Ascending aorta (tissue), 2 donors: ENCODE data around the gene UBE2QL1. TPM values are rescaled to one million over a fixed set of nuclear protein-coding genes. Genes with fewer than 3 reads are reported as not detected.

Source experiments
- DNase-seq, 2 donors: peaks; one replicate each; pipeline ENCODE4 v3.0.0-alpha.2; 2019; ENCODE audit warnings: low spot score in 2 of 2
- H3K27ac ChIP-seq, 2 donors: fragments of 200-600 bp; sonication (generic); one replicate each; pipeline ENCODE4 v1.5.1; 2016 to 2017; ENCODE audit warnings: mild to moderate bottlenecking in 1 of 2
- H3K27me3 ChIP-seq: fragments of 200-600 bp; sonication (generic); one replicate; pipeline ENCODE4 v1.5.1; 2017
- H3K36me3 ChIP-seq, 2 donors: fragments of 200-600 bp; sonication (generic); one replicate each; pipeline ENCODE4 v1.5.1; 2016
- H3K4me1 ChIP-seq, 2 donors: fragments of 200-600 bp; sonication (generic); one replicate each; pipeline ENCODE4 v1.5.1; 2016 to 2017; ENCODE audit warnings: mild to moderate bottlenecking in 1 of 2
- H3K4me3 ChIP-seq, 2 donors: fragments of 200-600 bp; sonication (generic); one replicate each; pipeline ENCODE4 v1.5.1; 2016 to 2017; ENCODE audit warnings: mild to moderate bottlenecking in 1 of 2
- H3K9me3 ChIP-seq, 2 donors: fragments of 200-600 bp; sonication (generic); one replicate each; pipeline ENCODE4 v1.5.1; 2016
- CTCF ChIP-seq, 3 experiments: fragments of 200-600 bp in 2 of 3; fragments of 450-650 bp in 1 of 3; sonication (generic) in 2 of 3; IDR thresholded peaks; one replicate each; pipeline ENCODE4 v1.5.1; 2016 to 2019; ENCODE audit warnings: antibody characterized with exemption in 3 of 3, mild to moderate bottlenecking in 1 of 3, moderate library complexity in 1 of 3
- intact Hi-C: fragments of 100-400 bp; cut with DNase I; formaldehyde crosslinking; loops from one replicate; pipeline ENCODE4 v1.15.1; 2023
- total RNA-seq: library from RNA; depleted of rRNA; stranded (reverse); fragments of >200 nt; gene quantifications from one replicate; pipeline ENCODE4 v1.1.0, GENCODE V29; 2016

Gene UBE2QL1
- total RNA-seq, 1 donor from 2014 or later: 0.85 TPM

GRCh38 chr5:6404129-6404528 is 44.5 kb upstream of the UBE2QL1 start:
- intact Hi-C loops: no loop called here
- no peaks in the 10 kb centered on the region for H3K27me3 ChIP-seq
- DNase-seq: no peak
- no peak for TF ChIP-seq CTCF (IDR thresholded peaks at IDR 0.05)
- no peak overlapping the region for H3K4me3 ChIP-seq
- no peak overlapping the region for H3K27ac ChIP-seq
- no peaks in the 10 kb centered on the region for H3K4me1 ChIP-seq
- no peaks in the 10 kb centered on the region for H3K9me3 ChIP-seq
- H3K36me3 ChIP-seq: no peaks in the 10 kb centered on the region

GRCh38 chr5:6405591-6405990 is 43.1 kb upstream of the UBE2QL1 start:
- H3K4me3 ChIP-seq: no peak overlapping the region
- no peak for TF ChIP-seq CTCF (IDR thresholded peaks at IDR 0.05)
- no peaks in the 10 kb centered on the region for H3K9me3 ChIP-seq
- intact Hi-C loops: no loop called here
- no peaks in the 10 kb centered on the region for H3K36me3 ChIP-seq
- no peaks in the 10 kb centered on the region for H3K4me1 ChIP-seq
- H3K27ac ChIP-seq: no peak overlapping the region
- no peaks in the 10 kb centered on the region for H3K27me3 ChIP-seq
- DNase-seq: no peak

- Histone ChIP-seq H3K9me3 (no peaks in the 10 kb centered on the region), H3K4me3 (no peak overlapping the region), H3K4me1 (no peaks in the 10 kb centered on the region), H3K27me3 (no peaks in the 10 kb centered on the region), H3K27ac (no peak overlapping the region), H3K36me3 (no peaks in the 10 kb centered on the region)
- no peak for TF ChIP-seq CTCF (IDR thresholded peaks at IDR 0.05)
- intact Hi-C loops: no loop called here
- DNase-seq: no peak
Observed at GRCh38 chr5:6407558-6408259, 41.0 kb upstream of the UBE2QL1 start.

GRCh38 chr5:6408260-6408596 is 40.4 kb upstream of the UBE2QL1 start:
- no peak overlapping the region for H3K27ac ChIP-seq
- H3K9me3 ChIP-seq: no peaks in the 10 kb centered on the region
- TF ChIP-seq CTCF (IDR thresholded peaks at IDR 0.05): no peak
- no peaks in the 10 kb centered on the region for H3K36me3 ChIP-seq
- no peak overlapping the region for H3K4me3 ChIP-seq
- intact Hi-C loops: no loop called here
- peak in 1 of 2 donors; percentile 25 for DNase-seq
- H3K4me1 ChIP-seq: no peaks in the 10 kb centered on the region
- no peaks in the 10 kb centered on the region for H3K27me3 ChIP-seq

- no peaks in the 10 kb centered on the region for H3K36me3 ChIP-seq
- intact Hi-C loops: no loop called here
- DNase-seq: peak in 1 of 2 donors; percentile 5
- H3K9me3 ChIP-seq: no peaks in the 10 kb centered on the region
- H3K27ac ChIP-seq: no peak overlapping the region
- no peak for TF ChIP-seq CTCF (IDR thresholded peaks at IDR 0.05)
- no peak overlapping the region for H3K4me3 ChIP-seq
- no peaks in the 10 kb centered on the region for H3K4me1 ChIP-seq
- H3K27me3 ChIP-seq: no peaks in the 10 kb centered on the region
Observed at GRCh38 chr5:6408627-6409446, 39.8 kb upstream of the UBE2QL1 start.
